Measurements from ENCODE around the gene ARL13B. TPM values are rescaled to one million over a fixed set of nuclear protein-coding genes. Genes with fewer than 3 reads are reported as not detected.

ARL13B gene
- total and polyA plus RNA-seq, 2 donors (not counting 3 experiments of a cell fraction or from before 2014, with no cell fraction given), result 3.8 to 8.6 TPM

DNA sequence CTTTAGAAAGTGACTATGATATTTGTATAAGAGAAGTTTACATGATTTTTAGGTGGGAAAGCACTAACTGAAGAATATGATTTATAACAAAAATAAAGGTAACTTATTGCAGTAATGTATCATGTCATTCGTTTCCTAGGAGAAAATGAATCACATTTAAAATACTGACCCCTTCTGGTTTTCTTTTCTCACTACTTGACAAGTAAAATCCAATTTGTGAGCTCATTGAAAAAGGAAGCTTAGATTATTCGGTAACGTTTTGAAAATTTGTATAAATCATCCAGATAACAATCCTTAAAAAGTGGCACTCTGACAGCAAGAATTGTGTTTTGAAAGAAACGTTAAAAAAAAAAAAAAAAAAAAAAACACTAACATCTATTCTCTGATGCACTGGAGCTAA, 121.9 kb downstream of the ARL13B start:
- Histone ChIP-seq H4K20me1 (replicated peaks; ENCODE audit: control insufficient read depth, extremely low read depth, insufficient read depth, low read length) (no peaks in the 10 kb centered on the region), H3K79me2 (ENCODE audit: control insufficient read depth, insufficient read depth, low read length) (no peaks in the 10 kb centered on the region), H3K9me3 (replicated peaks; ENCODE audit: control insufficient read depth, insufficient read depth, low read length) (no peaks in the 10 kb centered on the region), H3K9me1 (replicated peaks; ENCODE audit: control insufficient read depth, extremely low read depth, insufficient read depth, low read length) (no peaks in the 10 kb centered on the region), H3K9ac (replicated peaks; ENCODE audit: extremely low read depth, insufficient read depth, low read length) (no peak overlapping the region), H2AFZ (ENCODE audit: low read depth, low read length) (no peak overlapping the region), H3K27ac (ENCODE audit: insufficient read depth, low read depth, low read length) (no peak overlapping the region), H3K4me2 (ENCODE audit: insufficient read depth, low read length) (peak overlapping the region; percentile 11), H3K36me3 (ENCODE audit: control insufficient read depth in 2 of 2, extremely low read depth in 1 of 2, insufficient read depth in 2 of 2, low read length in 2 of 2) (peaks cover 0 to 2% of the 10 kb centered on the region in 2 experiments), H3K27me3 (ENCODE audit: control insufficient read depth in 2 of 2, insufficient read depth in 2 of 2, low read length in 2 of 2) (no peaks in the 10 kb centered on the region), H3K4me3 (replicated peaks in 1 of 3; ENCODE audit: insufficient read depth in 1 of 3, low read depth in 1 of 3, low read length in 3 of 3) (no peak overlapping the region), H3K4me1 (ENCODE audit: control insufficient read depth, extremely low read depth, insufficient read depth, low read length) (peaks cover 7% of the 10 kb centered on the region)
- TF ChIP-seq POLR2A (IDR thresholded peaks at IDR 0.05; ENCODE audit: low read depth, low read length) (no peak), FOS (IDR thresholded peaks at IDR 0.05; ENCODE audit: borderline replicate concordance, insufficient read depth, low read length) (no peak), POLR2AphosphoS5 (IDR thresholded peaks at IDR 0.05; ENCODE audit: insufficient read depth, low read depth, low read length) (no peak), EZH2 (IDR thresholded peaks at IDR 0.05; ENCODE audit: borderline replicate concordance, low read depth, low read length, severe bottlenecking) (no peak), MYC (IDR thresholded peaks at IDR 0.05; ENCODE audit: low read depth, low read length) (no peak)
- dilution Hi-C loops (cut with MboI; ENCODE audit: extremely low pct_ligation_motif_present, low sequenced_read_pairs), result no loop called here
- intact Hi-C loops (cut with micrococcal nuclease), result loop anchor here (1.0 kb wide), 1 partner anchor 98 kb away; no protein-coding TSS in a partner anchor
- FAIRE-seq (peak; percentile 28), DNase-seq (ENCODE audit: low read depth, low spot score) (peak; percentile 8)
- no TSS peak for BruUV-seq (replicated peaks)
- CTCF ChIA-PET, result interaction anchor here (0.6 to 1.7 kb wide), 15 partner anchors 10 to 123 kb away, joined by 3 to 8 read pairs (median 3); partner anchors contain the start of gene DHFR2
- POLR2A ChIA-PET, result interaction anchor here (0.6 kb wide), 1 partner anchor 37 kb away, joined by 4 read pairs; no protein-coding TSS in a partner anchor

Small RNA genes within 50 kb of the gene (small RNA-seq; reads per million reads assigned to genes)
- gene RF00019 (ENCODE audit: insufficient read depth, insufficient read length, low read depth, low replicate concordance) (not detected), gene RNU6-511P (ENCODE audit: insufficient read depth, insufficient read length, low read depth, low replicate concordance) (not detected)

Other genes with a start within 250 kb of the ARL13B start
- 5.2 and 6.0 TPM in 2 replicates for gene PROS1, start 6.3 kb upstream of the ARL13B start, total RNA-seq
- gene PROS1, start 6.3 kb upstream of the ARL13B start, polyA plus RNA-seq, result 2.5 and 2.6 TPM in 2 replicates
- not detected in 2 replicates for gene STX19, start 48.4 kb downstream of the ARL13B start, total RNA-seq
- not detected in 2 replicates for gene STX19, start 48.4 kb downstream of the ARL13B start, polyA plus RNA-seq
- 2.1 and 2.2 TPM in 2 replicates for gene DHFR2, start 82.8 kb downstream of the ARL13B start, total RNA-seq
- 0.48 and 0.65 TPM in 2 replicates for gene DHFR2, start 82.8 kb downstream of the ARL13B start, polyA plus RNA-seq
- 10.7 and 11.6 TPM in 2 replicates for gene NSUN3, start 82.9 kb downstream of the ARL13B start, total RNA-seq
- 3.4 and 3.8 TPM in 2 replicates for gene NSUN3, start 82.9 kb downstream of the ARL13B start, polyA plus RNA-seq